Naive thymus-derived CD4-positive, alpha-beta T cell (primary cell): ENCODE data around the gene LSAMP. TPM values are rescaled to one million over a fixed set of nuclear protein-coding genes. Genes with fewer than 3 reads are reported as not detected.

Experiments used
- ATAC-seq: fragments of 150-1000 bp; cut with Tn5 transposase; 2 replicates; pipeline ENCODE4 v1.10.0; 2021; ENCODE audit warnings: mild to moderate bottlenecking, moderate library complexity
- CTCF ChIA-PET: fragments of 350-600 bp; sonication (Branson Sonifier 250); formaldehyde crosslinking; loops from one replicate; lab custom pipeline; 2021; ENCODE audit warnings: antibody characterized with exemption; lab: Charles Lee
- POLR2A ChIA-PET: fragments of 350-600 bp; sonication (Branson Sonifier 250); formaldehyde crosslinking; loops from one replicate; lab custom pipeline; 2021; ENCODE audit warnings: antibody characterized with exemption, inconsistent platforms; lab: Charles Lee
- DNase-seq, 9 donors: peaks; one replicate each; pipeline versions ENCODE4 v3.0.0 to v3.0.0-alpha.2; 2020 to 2022; ENCODE audit warnings: mixed read lengths in 1 of 9
- H3K27ac ChIP-seq: one replicate; pipeline ENCODE4 v1.7.0; 2013; ENCODE audit warnings: mild to moderate bottlenecking, low read depth, low read length, moderate library complexity
- H3K27me3 ChIP-seq, 2 donors: one replicate each; pipeline ENCODE4 v1.7.0; 2013; ENCODE audit warnings: low read length in 2 of 2, mild to moderate bottlenecking in 2 of 2, moderate library complexity in 2 of 2; ENCODE audit not compliant: control insufficient read depth in 2 of 2, insufficient read depth in 2 of 2
- H3K36me3 ChIP-seq, 3 experiments: 1 replicate in 2 of 3; 2 replicates in 1 of 3; pipeline ENCODE4 v1.7.0; 2013; ENCODE audit warnings: low read length in 3 of 3, mild to moderate bottlenecking in 3 of 3, moderate library complexity in 1 of 3; ENCODE audit not compliant: insufficient read depth in 3 of 3, control insufficient read depth in 2 of 3
- H3K4me1 ChIP-seq, 2 donors: one replicate each; pipeline ENCODE4 v1.7.0; 2013; ENCODE audit warnings: low read length in 2 of 2, mild to moderate bottlenecking in 2 of 2, moderate library complexity in 1 of 2; ENCODE audit not compliant: control insufficient read depth in 2 of 2, insufficient read depth in 2 of 2
- H3K4me3 ChIP-seq: 2 replicates; pipeline ENCODE4 v1.7.0; 2013; ENCODE audit warnings: mild to moderate bottlenecking, low read length
- H3K9me3 ChIP-seq, 3 experiments: 1 replicate in 2 of 3; 2 replicates in 1 of 3; pipeline ENCODE4 v1.7.0; 2013; ENCODE audit warnings: low read length in 3 of 3; ENCODE audit not compliant: control insufficient read depth in 2 of 3
- H3K27ac Mint-ChIP-seq, 9 donors: one replicate each; pipeline ENCODE4 v1.8.0; 2020 to 2022; ENCODE audit warnings: mixed read lengths in 9 of 9, mild to moderate bottlenecking in 8 of 9, moderate library complexity in 5 of 9, inconsistent platforms in 2 of 9
- H3K27me3 Mint-ChIP-seq, 5 donors: one replicate each; pipeline ENCODE4 v1.8.0; 2021 to 2022; ENCODE audit warnings: mixed read lengths in 5 of 5, mild to moderate bottlenecking in 1 of 5
- H3K36me3 Mint-ChIP-seq, 5 donors: one replicate each; pipeline ENCODE4 v1.8.0; 2020 to 2022; ENCODE audit warnings: mixed read lengths in 5 of 5, mild to moderate bottlenecking in 3 of 5, inconsistent platforms in 1 of 5
- H3K4me1 Mint-ChIP-seq, 7 donors: one replicate each; pipeline ENCODE4 v1.8.0; 2020 to 2022; ENCODE audit warnings: mixed read lengths in 7 of 7, mild to moderate bottlenecking in 3 of 7, inconsistent platforms in 1 of 7
- H3K4me3 Mint-ChIP-seq, 10 donors: one replicate each; pipeline ENCODE4 v1.8.0; 2020 to 2022; ENCODE audit warnings: mild to moderate bottlenecking in 10 of 10, mixed read lengths in 10 of 10, moderate library complexity in 6 of 10, inconsistent platforms in 2 of 10
- H3K9me3 Mint-ChIP-seq, 11 donors: one replicate each; pipeline ENCODE4 v1.8.0; 2020 to 2022; ENCODE audit warnings: mixed read lengths in 11 of 11, mild to moderate bottlenecking in 4 of 11, inconsistent platforms in 1 of 11, moderate library complexity in 1 of 11
- intact Hi-C, 2 donors: fragments of 100-400 bp; cut with micrococcal nuclease; formaldehyde crosslinking; loops; one replicate each; pipeline ENCODE4 v1.15.1; 2023
- polyA plus RNA-seq, 2 donors: library from polyadenylated mRNA; unstranded; fragments of 300-500 nt; fragmentation: Illumina TruSeq; gene quantifications; one replicate each; pipeline ENCODE4 v1.2.3, GENCODE V29; 2021
- total RNA-seq, 6 experiments: library from RNA in 5 of 6; stranded (reverse) in 5 of 6; gene quantifications; 1 replicate in 5 of 6; 2 replicates in 1 of 6; pipeline ENCODE4 v1.2.3 and lab custom pipeline; 2021 to 2026

LSAMP gene
- total and polyA plus RNA-seq, 7 experiments from 2014 or later = not detected

DNA sequence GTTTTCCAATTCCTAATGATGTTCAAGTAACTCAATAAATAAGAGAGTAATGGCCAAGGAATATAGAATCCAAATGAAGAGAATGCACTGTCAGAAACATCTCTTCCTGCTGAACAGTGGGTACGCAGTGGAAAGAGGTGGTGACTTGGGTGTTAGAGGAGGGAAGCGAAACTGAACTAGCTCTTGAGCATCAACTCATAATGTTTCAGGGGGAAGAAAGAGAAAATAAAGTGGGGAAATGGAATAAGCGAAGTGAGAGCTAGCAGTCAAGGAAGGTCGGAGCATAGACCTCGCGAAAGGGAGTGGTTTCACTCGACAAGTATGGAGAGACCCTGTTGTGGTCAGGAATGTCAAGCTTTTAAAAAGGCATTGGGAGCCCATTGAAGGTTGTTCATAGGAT lies 512.5 kb downstream of the LSAMP start:
- ChIA-PET CTCF (no interaction called here), POLR2A (no interaction called here)
- H3K4me1 Mint-ChIP-seq = no peaks in the 10 kb centered on the region
- H3K27ac Mint-ChIP-seq = no peak overlapping the region
- no peak overlapping the region for H3K4me3 ChIP-seq
- intact Hi-C loops = no loop called here
- H3K36me3 ChIP-seq = no peaks in the 10 kb centered on the region
- H3K4me1 ChIP-seq = no peaks in the 10 kb centered on the region
- no peak for DNase-seq
- no peak for ATAC-seq
- H3K9me3 Mint-ChIP-seq = peaks cover 0 to 13% (median 0%) of the 10 kb centered on the region in 11 donors
- H3K27ac ChIP-seq = no peak overlapping the region
- H3K27me3 ChIP-seq = no peaks in the 10 kb centered on the region
- no peak overlapping the region for H3K4me3 Mint-ChIP-seq
- peaks cover 0 to 11% (median 8%) of the 10 kb centered on the region in 5 donors for H3K27me3 Mint-ChIP-seq
- no peaks in the 10 kb centered on the region for H3K36me3 Mint-ChIP-seq
- H3K9me3 ChIP-seq = no peaks in the 10 kb centered on the region

DNA sequence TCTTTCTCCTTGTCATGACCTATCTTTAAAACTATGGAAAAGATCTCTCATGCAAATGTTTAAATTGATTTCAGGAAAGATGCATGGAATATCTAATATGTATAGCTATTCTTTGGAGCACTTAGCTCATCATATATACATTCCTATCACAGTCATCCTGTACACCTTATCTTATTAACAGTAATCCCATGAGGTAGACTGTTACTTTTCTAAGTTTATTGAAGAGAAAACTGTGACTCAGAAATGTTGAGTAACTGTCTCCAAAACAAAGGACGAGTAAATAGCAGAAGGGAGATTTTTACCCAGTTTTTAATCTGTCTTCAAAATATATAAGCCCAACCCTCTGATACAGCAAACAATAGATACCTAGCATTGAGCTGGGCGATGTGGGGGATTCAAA lies 513.7 kb downstream of the LSAMP start:
- Histone ChIP-seq H3K4me1 (no peaks in the 10 kb centered on the region), H3K36me3 (no peaks in the 10 kb centered on the region), H3K27me3 (no peaks in the 10 kb centered on the region), H3K4me3 (no peak overlapping the region), H3K9me3 (no peaks in the 10 kb centered on the region), H3K27ac (no peak overlapping the region)
- Mint-ChIP-seq H3K4me3 (no peak overlapping the region), H3K36me3 (no peaks in the 10 kb centered on the region), H3K27ac (no peak overlapping the region), H3K4me1 (no peaks in the 10 kb centered on the region), H3K27me3 (peaks cover 0 to 12% (median 11%) of the 10 kb centered on the region in 5 donors), H3K9me3 (peaks cover 0 to 13% (median 3%) of the 10 kb centered on the region in 11 donors)
- DNase-seq (no peak), ATAC-seq (no peak)
- intact Hi-C loops = no loop called here
- CTCF ChIA-PET = no interaction called here
- POLR2A ChIA-PET = no interaction called here

DNA sequence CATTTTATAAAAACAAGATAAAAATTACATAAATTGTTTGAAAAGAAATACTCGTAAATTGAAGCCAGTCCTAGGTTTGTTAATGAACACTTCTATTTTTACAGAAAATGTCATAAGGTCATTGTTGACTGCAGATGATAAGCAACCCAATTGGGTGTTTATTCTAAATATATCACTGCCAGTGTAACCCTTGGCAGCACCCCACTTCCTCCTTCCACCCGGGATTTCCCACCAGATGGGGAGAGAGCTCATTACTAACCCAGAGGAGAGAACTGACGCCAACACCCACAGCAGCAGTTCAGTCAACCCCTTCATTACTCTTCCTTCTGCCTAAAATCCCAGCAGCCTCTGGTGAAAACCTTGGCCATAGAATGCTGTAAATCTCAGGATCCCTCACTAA lies 514.4 kb downstream of the LSAMP start:
- CTCF ChIA-PET = no interaction called here
- no peak overlapping the region for H3K27ac ChIP-seq
- no peak overlapping the region for H3K4me3 Mint-ChIP-seq
- POLR2A ChIA-PET = no interaction called here
- H3K27me3 ChIP-seq = no peaks in the 10 kb centered on the region
- H3K9me3 Mint-ChIP-seq = peaks cover 0 to 15% (median 3%) of the 10 kb centered on the region in 11 donors
- H3K36me3 ChIP-seq = no peaks in the 10 kb centered on the region
- intact Hi-C loops = no loop called here
- no peaks in the 10 kb centered on the region for H3K9me3 ChIP-seq
- no peaks in the 10 kb centered on the region for H3K4me1 ChIP-seq
- no peak overlapping the region for H3K27ac Mint-ChIP-seq
- no peaks in the 10 kb centered on the region for H3K36me3 Mint-ChIP-seq
- peaks cover 0 to 12% (median 11%) of the 10 kb centered on the region in 5 donors for H3K27me3 Mint-ChIP-seq
- no peaks in the 10 kb centered on the region for H3K4me1 Mint-ChIP-seq
- ATAC-seq (no peak), DNase-seq (no peak)
- H3K4me3 ChIP-seq = no peak overlapping the region

DNA sequence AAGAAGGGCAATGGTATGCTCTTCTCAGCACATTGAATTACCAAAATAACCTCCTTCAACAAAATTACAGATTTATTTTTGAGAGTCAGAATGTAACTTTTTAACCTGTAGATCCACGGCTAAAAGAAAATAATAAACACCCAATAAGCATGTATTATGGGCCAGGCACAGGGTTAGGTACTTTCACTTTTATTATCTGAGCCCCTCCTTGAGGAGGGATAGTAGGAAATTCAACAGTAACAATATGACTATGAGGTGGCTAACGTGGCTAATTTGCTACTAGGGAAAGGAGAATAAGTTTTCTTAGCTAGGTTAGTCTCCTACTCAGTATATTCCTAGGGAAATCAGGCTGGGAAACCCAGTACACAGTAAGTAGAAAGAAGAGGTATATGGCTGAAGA lies 515.1 kb downstream of the LSAMP start:
- ChIA-PET CTCF (no interaction called here), POLR2A (no interaction called here)
- Histone ChIP-seq H3K36me3 (no peaks in the 10 kb centered on the region), H3K4me3 (no peak overlapping the region), H3K9me3 (no peaks in the 10 kb centered on the region), H3K4me1 (no peaks in the 10 kb centered on the region), H3K27ac (no peak overlapping the region), H3K27me3 (no peaks in the 10 kb centered on the region)
- intact Hi-C loops = no loop called here
- Mint-ChIP-seq H3K27ac (no peak overlapping the region), H3K4me1 (no peaks in the 10 kb centered on the region), H3K36me3 (no peaks in the 10 kb centered on the region), H3K9me3 (peaks cover 0 to 19% (median 0%) of the 10 kb centered on the region in 11 donors), H3K27me3 (peaks cover 0 to 12% (median 11%) of the 10 kb centered on the region in 5 donors), H3K4me3 (no peak overlapping the region)
- DNase-seq = no peak
- ATAC-seq = no peak

DNA sequence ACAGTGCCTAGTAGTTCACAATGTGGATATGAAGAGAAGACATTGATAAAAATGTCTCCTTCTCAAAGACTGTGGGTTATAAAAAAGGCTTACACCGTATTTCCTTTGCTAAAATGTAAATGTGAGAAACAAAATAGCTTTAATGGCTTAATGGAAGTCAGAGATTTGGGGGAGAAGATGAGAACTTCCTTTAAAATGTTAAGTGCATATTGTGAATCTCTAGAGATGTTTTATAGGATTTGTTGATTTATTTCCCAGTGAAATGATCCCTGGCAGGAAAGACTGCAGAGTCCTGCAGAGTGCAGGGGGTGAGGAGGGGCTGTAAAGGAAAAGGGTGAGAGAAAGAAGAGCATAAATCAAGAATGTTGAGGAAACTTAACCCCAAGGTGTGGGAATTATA lies 516.9 kb downstream of the LSAMP start:
- ATAC-seq = no peak
- CTCF ChIA-PET = no interaction called here
- POLR2A ChIA-PET = no interaction called here
- Mint-ChIP-seq H3K36me3 (no peaks in the 10 kb centered on the region), H3K27me3 (peaks cover 0 to 15% (median 8%) of the 10 kb centered on the region in 5 donors), H3K9me3 (peaks cover 0 to 14% (median 3%) of the 10 kb centered on the region in 11 donors), H3K4me1 (no peaks in the 10 kb centered on the region), H3K27ac (no peak overlapping the region), H3K4me3 (no peak overlapping the region)
- H3K4me3 ChIP-seq = no peak overlapping the region
- H3K27ac ChIP-seq = no peak overlapping the region
- intact Hi-C loops = no loop called here
- H3K4me1 ChIP-seq = no peaks in the 10 kb centered on the region
- no peaks in the 10 kb centered on the region for H3K9me3 ChIP-seq
- H3K27me3 ChIP-seq = no peaks in the 10 kb centered on the region
- H3K36me3 ChIP-seq = no peaks in the 10 kb centered on the region
- no peak for DNase-seq

DNA sequence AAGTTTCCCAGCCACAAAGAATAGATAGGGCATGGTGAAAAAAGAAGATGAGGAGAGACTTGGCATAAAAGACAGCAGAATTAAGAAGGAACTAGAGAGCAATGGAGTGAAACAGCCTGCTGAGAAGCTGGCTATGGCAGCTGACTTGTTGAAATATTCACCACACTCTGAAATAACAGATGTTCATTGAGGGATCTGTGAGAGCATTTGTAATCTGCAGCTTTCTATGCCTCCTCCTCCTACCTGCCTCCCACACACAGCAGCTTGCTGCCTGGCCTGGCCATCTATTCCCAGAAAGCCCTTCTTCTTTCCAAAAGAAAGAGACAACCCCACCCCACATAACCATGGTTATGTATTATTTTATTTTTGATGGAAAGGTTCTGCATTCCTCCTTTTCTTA lies 518.1 kb downstream of the LSAMP start:
- Histone ChIP-seq H3K4me3 (no peak overlapping the region), H3K27ac (no peak overlapping the region), H3K27me3 (no peaks in the 10 kb centered on the region), H3K4me1 (no peaks in the 10 kb centered on the region), H3K9me3 (no peaks in the 10 kb centered on the region), H3K36me3 (no peaks in the 10 kb centered on the region)
- H3K9me3 Mint-ChIP-seq = peaks cover 0 to 16% (median 7%) of the 10 kb centered on the region in 11 donors
- CTCF ChIA-PET = no interaction called here
- peaks cover 0 to 13% (median 8%) of the 10 kb centered on the region in 5 donors for H3K27me3 Mint-ChIP-seq
- no peaks in the 10 kb centered on the region for H3K4me1 Mint-ChIP-seq
- POLR2A ChIA-PET = no interaction called here
- intact Hi-C loops = no loop called here
- no peak overlapping the region for H3K4me3 Mint-ChIP-seq
- ATAC-seq (no peak), DNase-seq (no peak)
- H3K27ac Mint-ChIP-seq = no peak overlapping the region
- no peaks in the 10 kb centered on the region for H3K36me3 Mint-ChIP-seq

DNA sequence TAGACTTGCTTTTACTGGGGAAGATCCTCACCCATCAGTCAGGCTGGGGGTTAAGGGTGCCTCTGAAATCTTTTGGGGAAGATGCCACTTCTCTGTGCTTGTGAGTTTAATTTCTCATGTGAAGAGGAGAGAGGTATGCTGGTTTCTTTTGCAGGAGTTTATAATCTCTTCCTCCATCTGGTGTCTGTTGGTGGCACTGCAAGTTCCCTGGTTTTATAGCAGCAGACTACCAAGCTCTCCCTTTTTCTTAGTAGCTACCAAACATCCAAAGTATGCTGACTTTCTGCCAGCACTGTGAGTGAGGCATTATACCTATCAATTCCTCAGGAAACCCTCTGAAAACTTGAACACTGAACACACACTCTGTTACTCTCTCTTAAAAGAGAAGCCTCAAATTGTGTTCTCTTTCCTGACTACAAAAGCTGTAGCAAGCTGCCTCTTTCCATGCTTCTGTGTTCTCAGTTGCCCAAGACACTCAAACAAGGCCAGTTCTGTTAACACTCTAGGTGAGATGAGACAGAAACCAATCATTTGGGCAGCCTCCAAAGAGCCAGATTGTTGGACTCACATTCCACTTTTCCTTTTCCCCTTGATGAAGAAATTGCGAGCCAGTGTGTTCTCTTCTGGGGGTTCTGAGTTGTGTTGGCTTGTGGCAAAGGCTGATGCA lies 522.5 kb downstream of the LSAMP start:
- no peaks in the 10 kb centered on the region for H3K4me1 ChIP-seq
- Mint-ChIP-seq H3K4me1 (no peaks in the 10 kb centered on the region), H3K36me3 (no peaks in the 10 kb centered on the region), H3K4me3 (no peak overlapping the region), H3K9me3 (peaks cover 0 to 29% (median 13%) of the 10 kb centered on the region in 11 donors), H3K27me3 (peaks cover 0 to 7% (median 0%) of the 10 kb centered on the region in 5 donors), H3K27ac (no peak overlapping the region)
- no peak for ATAC-seq
- H3K27me3 ChIP-seq = no peaks in the 10 kb centered on the region
- no peak overlapping the region for H3K27ac ChIP-seq
- no peak for DNase-seq
- ChIA-PET POLR2A (no interaction called here), CTCF (no interaction called here)
- no peak overlapping the region for H3K4me3 ChIP-seq
- H3K9me3 ChIP-seq = no peaks in the 10 kb centered on the region
- no peaks in the 10 kb centered on the region for H3K36me3 ChIP-seq
- intact Hi-C loops = no loop called here
